OCI-LY7 (cell line): Measurements from ENCODE around the gene KCNQ5. TPM values are rescaled to one million over a fixed set of nuclear protein-coding genes. Genes with fewer than 3 reads are reported as not detected.

Experiments used
- BruUV-seq: library from RNA; stranded (reverse); fragments of 400-500 nt; replicated peaks from 2 replicates; lab custom pipeline; 2021; lab: Mats Ljungman, UMichigan
- CTCF ChIA-PET: fragments of 300-600 bp; sonication (Branson Sonifier 250); formaldehyde crosslinking; loops from one replicate; lab custom pipeline; 2022; ENCODE audit warnings: antibody characterized with exemption; ENCODE audit not compliant: unreplicated experiment; lab: Charles Lee
- POLR2A ChIA-PET: fragments of 300-600 bp; sonication (Branson Sonifier 250); formaldehyde crosslinking; loops from one replicate; lab custom pipeline; 2022; ENCODE audit warnings: antibody characterized with exemption; lab: Charles Lee
- DNase-seq: peaks from one replicate; pipeline ENCODE4 v3.0.0-alpha.2; 2015; ENCODE audit warnings: low spot score
- H2AFZ ChIP-seq: fragments of 200-600 bp; sonication (generic), shearing (Covaris generic); 2 replicates; pipeline ENCODE4 v1.6.1; 2014; ENCODE audit warnings: mild to moderate bottlenecking, antibody characterized with exemption, low read length, moderate library complexity
- H3K27ac ChIP-seq: fragments of 200-600 bp; sonication (generic); 2 replicates; pipeline ENCODE4 v1.5.1; 2014; ENCODE audit warnings: mixed run types, low read depth, mild to moderate bottlenecking, moderate library complexity, low read length, inconsistent platforms; ENCODE audit not compliant: poor library complexity, severe bottlenecking
- H3K36me3 ChIP-seq: fragments of 200-600 bp; sonication (generic); 2 replicates; pipeline ENCODE4 v1.6.1; 2014; ENCODE audit warnings: mild to moderate bottlenecking, antibody characterized with exemption, low read length, moderate library complexity, mixed read lengths; ENCODE audit not compliant: insufficient read depth
- H3K4me1 ChIP-seq: fragments of 200-600 bp; sonication (generic); 2 replicates; pipeline ENCODE4 v1.5.1; 2014; ENCODE audit warnings: mild to moderate bottlenecking, low read length; ENCODE audit not compliant: insufficient read depth, poor library complexity, severe bottlenecking
- H3K4me2 ChIP-seq: fragments of 200-600 bp; sonication (generic); 2 replicates; pipeline ENCODE4 v1.6.1; 2014; ENCODE audit warnings: mild to moderate bottlenecking, low read length
- H3K4me3 ChIP-seq: fragments of 200-600 bp; sonication (generic); 2 replicates; pipeline ENCODE4 v1.5.1; 2014; ENCODE audit warnings: mild to moderate bottlenecking, low read depth, low read length; ENCODE audit not compliant: poor library complexity, severe bottlenecking
- H3K79me2 ChIP-seq: fragments of 200-600 bp; sonication (generic); 2 replicates; pipeline ENCODE4 v1.6.1; 2016; ENCODE audit warnings: low read depth, mild to moderate bottlenecking, low read length, moderate library complexity, mixed read lengths; ENCODE audit not compliant: insufficient read depth
- H3K9me2 ChIP-seq: fragments of 200-600 bp; sonication (generic); 2 replicates; pipeline ENCODE4 v1.6.1; 2016; ENCODE audit warnings: mild to moderate bottlenecking, low read length, mixed read lengths; ENCODE audit not compliant: insufficient read depth
- H3K9me3 ChIP-seq: fragments of 200-600 bp; sonication (generic); 2 replicates; pipeline ENCODE4 v1.6.1; 2014; ENCODE audit warnings: mild to moderate bottlenecking, mixed run types, low read length, mixed read lengths
- H4K20me1 ChIP-seq: fragments of 200-600 bp; sonication (generic); 2 replicates; pipeline ENCODE4 v1.6.1; 2014; ENCODE audit warnings: mild to moderate bottlenecking, antibody characterized with exemption, low read length, moderate library complexity, mixed read lengths; ENCODE audit not compliant: insufficient read depth
- CTCF ChIP-seq: fragments of 200-600 bp; sonication (generic); conservative IDR thresholded peaks from 2 replicates; pipeline ENCODE4 v1.5.1; 2014; ENCODE audit warnings: mild to moderate bottlenecking, antibody characterized with exemption, low read length, moderate library complexity, mixed read lengths
- EZH2phosphoT487 ChIP-seq: fragments of 200-600 bp; sonication (generic); IDR thresholded peaks from 2 replicates; pipeline ENCODE4 v1.6.1; 2018; ENCODE audit warnings: low read depth, borderline replicate concordance, mild to moderate bottlenecking, mixed run types, antibody characterized with exemption, low read length, moderate library complexity, mixed read lengths
- intact Hi-C: fragments of 100-400 bp; cut with micrococcal nuclease; formaldehyde crosslinking; loops from one replicate; pipeline ENCODE4 v1.10.0; 2022; ENCODE audit not compliant: unreplicated experiment
- total RNA-seq, 2 experiments: library from RNA; depleted of rRNA in 1 of 2; stranded (reverse); fragments of >200 nt in 1 of 2; shearing (Covaris generic) in 1 of 2; gene quantifications; 2 replicates each; pipeline ENCODE4 v1.2.3, GENCODE V29; 2014 to 2022

The KCNQ5 gene
- total RNA-seq, 2 experiments from 2014 or later: 26.1 to 29.7 TPM

DNA sequence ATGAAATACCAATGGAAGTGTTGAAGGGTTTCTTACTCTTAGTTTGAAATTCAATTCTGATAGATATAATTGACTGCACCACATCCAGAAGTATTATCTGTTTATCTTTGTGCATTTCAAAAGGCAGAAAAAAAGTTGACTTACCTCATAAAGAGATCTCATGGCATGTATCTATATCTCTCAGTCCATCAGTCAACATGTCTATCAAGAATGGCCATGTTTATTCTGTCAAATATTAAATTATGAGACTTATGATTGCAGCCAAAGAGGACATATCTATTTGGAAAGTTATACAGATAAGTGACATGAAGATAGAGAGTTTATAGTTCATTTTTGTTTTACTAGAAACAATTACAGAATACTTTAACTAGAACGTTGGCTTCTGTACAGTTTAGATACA lies 325.7 kb downstream of the KCNQ5 start:
- TF ChIP-seq CTCF (no peak), EZH2phosphoT487 (no peak)
- Histone ChIP-seq H3K4me1 (no peaks in the 10 kb centered on the region), H3K27ac (no peak overlapping the region), H3K4me2 (no peak overlapping the region), H3K9me2 (no peaks in the 10 kb centered on the region), H3K4me3 (no peak overlapping the region), H4K20me1 (0 out of 2 replicates have a peak, but pooled peaks cover 4% of the 10 kb centered on the region), H3K9me3 (no peaks in the 10 kb centered on the region), H3K36me3 (no peaks in the 10 kb centered on the region), H2AFZ (no peak overlapping the region), H3K79me2 (no peaks in the 10 kb centered on the region; the same call in 1 of the 2 replicates)
- ChIA-PET POLR2A (interaction anchor here (0.5 to 1.2 kb wide), 4 partner anchors 9 to 86 kb away, joined by 3 to 5 read pairs (median 4); no protein-coding TSS in a partner anchor), CTCF (no interaction called here)
- DNase-seq: no peak
- BruUV-seq: no TSS peak
- intact Hi-C loops: no loop called here

DNA sequence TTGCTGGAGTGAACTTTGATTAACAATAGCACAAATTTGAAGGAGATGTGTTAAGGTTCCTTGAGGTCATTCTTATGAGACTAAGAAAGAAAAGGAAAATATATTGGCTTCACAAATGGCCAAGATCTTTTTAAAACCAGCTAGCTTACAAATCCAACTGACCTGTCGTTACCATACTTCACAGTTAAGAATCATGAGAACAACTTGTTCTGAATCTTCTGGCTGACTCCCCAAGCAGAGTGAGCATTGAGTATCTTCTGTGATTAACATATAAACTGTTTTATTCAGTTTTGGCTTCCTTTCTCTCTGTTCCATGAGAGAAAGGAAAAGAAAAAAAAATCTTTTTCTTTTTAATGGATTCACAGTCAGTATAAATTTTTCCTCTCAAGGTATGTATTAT lies 326.3 kb downstream of the KCNQ5 start:
- intact Hi-C loops: no loop called here
- DNase-seq: no peak
- CTCF ChIA-PET: no interaction called here
- TF ChIP-seq CTCF: no peak
- TF ChIP-seq EZH2phosphoT487: no peak
- no peaks in the 10 kb centered on the region for H3K9me3 ChIP-seq
- no peaks in the 10 kb centered on the region for H3K4me1 ChIP-seq
- no peak overlapping the region for H3K27ac ChIP-seq
- POLR2A ChIA-PET: interaction anchor here (0.6 to 1.2 kb wide), 2 partner anchors 11 to 224 kb away, joined by 3 read pairs; no protein-coding TSS in a partner anchor
- no peak overlapping the region for H2AFZ ChIP-seq
- no TSS peak for BruUV-seq
- no peak overlapping the region for H3K4me3 ChIP-seq
- no peaks in the 10 kb centered on the region; the same call in 1 of the 2 replicates for H3K79me2 ChIP-seq
- H3K9me2 ChIP-seq: no peaks in the 10 kb centered on the region
- H3K36me3 ChIP-seq: no peaks in the 10 kb centered on the region
- H3K4me2 ChIP-seq: no peak overlapping the region
- 0 out of 2 replicates have a peak, but pooled peaks cover 4% of the 10 kb centered on the region for H4K20me1 ChIP-seq

GRCh38 chr6:72950114-72950860 lies 328.4 kb downstream of the KCNQ5 start:
- no peak for TF ChIP-seq EZH2phosphoT487
- TF ChIP-seq CTCF: no peak
- BruUV-seq: no TSS peak
- H3K9me3 ChIP-seq: no peaks in the 10 kb centered on the region
- H3K79me2 ChIP-seq: no peaks in the 10 kb centered on the region; the same call in 1 of the 2 replicates
- H4K20me1 ChIP-seq: peaks cover 9% of the 10 kb centered on the region; the same call in 1 of the 2 replicates
- intact Hi-C loops: no loop called here
- no peak for DNase-seq
- no peak overlapping the region for H3K4me3 ChIP-seq
- H3K4me1 ChIP-seq: no peaks in the 10 kb centered on the region
- no peaks in the 10 kb centered on the region for H3K36me3 ChIP-seq
- H3K4me2 ChIP-seq: no peak overlapping the region
- H2AFZ ChIP-seq: no peak overlapping the region
- POLR2A ChIA-PET: interaction anchor here (0.7 kb wide), 1 partner anchor 13 kb away, joined by 3 read pairs; no protein-coding TSS in a partner anchor
- H3K9me2 ChIP-seq: no peaks in the 10 kb centered on the region
- H3K27ac ChIP-seq: no peak overlapping the region
- CTCF ChIA-PET: no interaction called here
